ENCODE results near the gene KAZN. TPM values are rescaled to one million over a fixed set of nuclear protein-coding genes. Genes with fewer than 3 reads are reported as not detected.

The KAZN gene
- polyA plus RNA-seq, 1 donor (not counting 4 experiments of a cell fraction or from before 2014, with no cell fraction given), result 5.9 TPM

- H3K27me3 ChIP-seq (ENCODE audit: control insufficient read depth, extremely low read depth, insufficient read depth, low read length), result no peaks in the 10 kb centered on the region
- no peak overlapping the region for H3K9ac ChIP-seq (ENCODE audit: control insufficient read depth, extremely low read depth, insufficient read depth, low read length)
- no peak overlapping the region for H3K4me2 ChIP-seq (ENCODE audit: control insufficient read depth, extremely low read depth, insufficient read depth, low read depth, low read length)
- H3K79me2 ChIP-seq (ENCODE audit: control insufficient read depth, insufficient read depth, low read length), result no peaks in the 10 kb centered on the region
- H4K20me1 ChIP-seq (ENCODE audit: control insufficient read depth, extremely low read depth, insufficient read depth, low read length), result no peaks in the 10 kb centered on the region
- TF ChIP-seq EZH2 (IDR thresholded peaks at IDR 0.05; ENCODE audit: low read length) (no peak), CTCF (optimal IDR thresholded peaks at IDR 0.05 in 1 of 3, IDR thresholded peaks at IDR 0.05 in 1 of 3, conservative IDR thresholded peaks at IDR 0.05 in 1 of 3; ENCODE audit: extremely low read depth in 1 of 3, insufficient read depth in 2 of 3, low read length in 3 of 3) (no peak)
- peaks cover 14% of the 10 kb centered on the region for H3K4me1 ChIP-seq (ENCODE audit: control insufficient read depth, extremely low read depth, insufficient read depth, low read length)
- H3K9me1 ChIP-seq (ENCODE audit: control insufficient read depth, extremely low read depth, insufficient read depth, low read length), result no peaks in the 10 kb centered on the region
- FAIRE-seq (no peak), DNase-seq (ENCODE audit: low read depth, low spot score) (no peak)
- dilution Hi-C loops (cut with MboI; ENCODE audit: extremely low pct_ligation_motif_present, low sequenced_read_pairs), result loop anchor here (25.0 kb wide), 1 partner anchor 301 kb away; no protein-coding TSS in a partner anchor
- no peaks in the 10 kb centered on the region for H3K36me3 ChIP-seq (ENCODE audit: control insufficient read depth in 2 of 2, extremely low read depth in 1 of 2, insufficient read depth in 2 of 2, low read length in 2 of 2)
- no peak overlapping the region for H2AFZ ChIP-seq (ENCODE audit: control insufficient read depth, low read length)
- H3K27ac ChIP-seq (ENCODE audit: control insufficient read depth, insufficient read depth, low read length), result no peak overlapping the region
- H3K9me3 ChIP-seq (ENCODE audit: control insufficient read depth, low read depth, low read length), result no peaks in the 10 kb centered on the region
- no peak overlapping the region for H3K4me3 ChIP-seq (ENCODE audit: control insufficient read depth in 2 of 3, extremely low read depth in 1 of 3, insufficient read depth in 2 of 3, low read depth in 1 of 3, low read length in 3 of 3)
Measured at GRCh38 chr1:15088281-15088971, 489.9 kb downstream of the KAZN start.

DNA sequence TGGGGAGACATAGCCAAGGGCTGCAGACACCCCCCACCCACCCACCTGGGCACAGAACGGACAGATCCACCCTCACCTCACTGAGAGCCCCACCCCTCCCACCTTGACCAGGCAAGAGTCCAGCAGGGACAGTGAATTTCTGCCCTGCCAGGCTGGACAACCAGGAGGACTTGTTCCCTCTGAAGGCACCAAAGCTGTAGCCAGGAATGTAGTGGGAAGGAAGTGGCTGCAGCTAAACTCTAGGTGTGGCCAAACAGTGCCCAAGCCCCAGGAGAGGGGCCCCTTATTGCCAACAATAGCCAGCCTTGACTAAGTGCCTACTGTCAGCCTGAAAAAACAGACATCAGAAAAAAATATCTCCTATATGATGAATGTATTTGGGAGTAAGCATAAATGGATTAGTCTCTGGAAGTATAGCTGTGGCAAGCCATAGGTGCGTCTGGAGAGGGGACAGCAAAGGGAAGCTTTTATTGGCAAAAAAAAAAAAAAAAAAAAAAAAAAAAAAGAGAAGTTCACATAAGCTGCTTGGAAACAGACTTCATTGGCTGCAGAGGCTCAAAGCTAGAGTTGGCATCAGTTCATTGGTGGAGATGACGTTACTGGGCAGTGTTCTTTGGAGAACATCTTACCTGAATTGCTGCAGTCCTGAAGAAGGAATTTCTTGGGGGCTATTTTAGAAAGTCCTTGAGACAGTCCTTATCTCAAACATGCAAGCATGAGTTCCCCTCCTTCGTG is 490.9 kb downstream of the KAZN start:
- no peak for TF ChIP-seq EZH2 (IDR thresholded peaks at IDR 0.05; ENCODE audit: low read length)
- FAIRE-seq, result no peak
- Histone ChIP-seq H3K4me1 (ENCODE audit: control insufficient read depth, extremely low read depth, insufficient read depth, low read length) (peaks cover 9% of the 10 kb centered on the region), H3K4me2 (ENCODE audit: control insufficient read depth, extremely low read depth, insufficient read depth, low read depth, low read length) (no peak overlapping the region), H3K4me3 (ENCODE audit: control insufficient read depth in 2 of 3, extremely low read depth in 1 of 3, insufficient read depth in 2 of 3, low read depth in 1 of 3, low read length in 3 of 3) (no peak overlapping the region), H3K27ac (ENCODE audit: control insufficient read depth, insufficient read depth, low read length) (no peak overlapping the region), H3K9ac (ENCODE audit: control insufficient read depth, extremely low read depth, insufficient read depth, low read length) (no peak overlapping the region), H3K79me2 (ENCODE audit: control insufficient read depth, insufficient read depth, low read length) (no peaks in the 10 kb centered on the region), H3K36me3 (ENCODE audit: control insufficient read depth in 2 of 2, extremely low read depth in 1 of 2, insufficient read depth in 2 of 2, low read length in 2 of 2) (no peaks in the 10 kb centered on the region), H3K9me3 (ENCODE audit: control insufficient read depth, low read depth, low read length) (no peaks in the 10 kb centered on the region), H2AFZ (ENCODE audit: control insufficient read depth, low read length) (no peak overlapping the region), H3K9me1 (ENCODE audit: control insufficient read depth, extremely low read depth, insufficient read depth, low read length) (no peaks in the 10 kb centered on the region), H4K20me1 (ENCODE audit: control insufficient read depth, extremely low read depth, insufficient read depth, low read length) (no peaks in the 10 kb centered on the region), H3K27me3 (ENCODE audit: control insufficient read depth, extremely low read depth, insufficient read depth, low read length) (no peaks in the 10 kb centered on the region)
- DNase-seq (ENCODE audit: low read depth, low spot score), result no peak
- dilution Hi-C loops (cut with MboI; ENCODE audit: extremely low pct_ligation_motif_present, low sequenced_read_pairs), result loop anchor here (25.0 kb wide), 1 partner anchor 302 kb away; no protein-coding TSS in a partner anchor
